NK-92 (cell line): Measurements from ENCODE around the gene ZFHX2.
A peak's percentile ranks its signal among the peaks of the same experiment; 100 is the strongest.

Experiments
- DNase-seq: peaks from one replicate; lab custom pipeline; 2025; ENCODE audit not compliant: unreplicated experiment; lab: John Stamatoyannopoulos, UW

The ZFHX2 gene

DNA sequence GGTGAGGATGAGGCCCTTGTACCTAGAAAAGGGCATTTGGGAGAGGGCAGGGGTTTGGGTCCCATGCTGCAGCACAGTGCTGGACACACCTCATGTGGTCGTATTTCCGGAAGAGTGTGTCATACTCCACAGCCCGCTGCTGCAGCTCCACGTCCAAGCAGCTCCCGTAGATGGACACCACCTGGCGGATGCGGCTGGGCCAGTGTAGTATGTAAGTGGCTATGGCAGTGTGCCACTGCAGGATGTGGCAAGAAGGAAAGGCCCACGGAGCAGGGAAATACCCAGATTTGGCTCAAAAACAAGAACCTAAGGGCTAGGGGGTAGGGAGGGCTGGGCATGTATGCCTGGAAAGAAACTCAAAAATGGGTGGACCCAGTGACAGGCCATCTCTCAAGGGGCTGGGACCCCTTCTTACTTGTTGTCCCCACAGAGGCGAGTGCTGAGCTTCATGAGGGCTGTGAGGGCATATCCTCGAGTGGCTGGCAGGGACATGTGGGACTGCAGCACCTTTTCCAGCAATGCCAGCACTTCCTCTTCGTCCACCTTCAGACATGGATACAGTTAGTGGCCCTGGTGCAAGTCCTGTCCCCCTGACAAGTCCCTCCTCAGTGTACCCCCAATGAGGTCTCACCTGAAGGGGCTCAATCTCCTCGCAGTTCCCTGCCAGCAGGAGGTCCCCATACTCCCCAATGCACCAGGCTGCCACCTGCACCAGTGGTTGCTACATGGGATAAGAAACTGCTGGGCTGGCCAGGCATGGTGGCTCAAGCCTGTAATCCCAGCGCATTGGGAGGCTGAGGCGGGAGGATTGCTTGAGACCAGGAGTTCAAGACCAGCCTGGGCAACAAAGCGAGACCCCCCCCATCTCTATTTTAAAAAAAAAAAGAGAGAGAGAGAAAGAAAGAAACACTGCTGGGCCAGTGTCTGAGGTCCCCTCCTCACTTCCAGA, 10.6 kb upstream of the ZFHX2 start:
- DNase-seq, result no peak

DNA sequence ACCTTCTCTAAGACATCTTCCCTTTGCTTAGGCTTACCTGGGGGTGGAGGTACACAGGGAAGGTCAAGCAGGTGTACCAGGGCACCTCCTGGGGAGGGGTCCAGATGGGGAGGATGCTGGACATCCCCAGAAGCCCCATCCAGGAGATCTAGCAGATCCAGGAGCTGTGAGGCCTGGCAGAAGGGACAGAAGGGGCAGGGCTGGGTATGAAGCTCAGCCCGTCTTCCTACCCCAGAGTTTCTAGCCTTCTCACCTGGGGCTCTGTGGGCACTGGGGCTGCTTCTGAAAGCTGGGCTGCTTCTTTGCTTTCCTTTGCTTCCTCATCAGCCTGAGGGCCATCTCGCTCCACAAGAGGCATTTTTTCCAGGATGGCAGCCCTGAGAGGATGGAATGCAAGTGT, 9.7 kb upstream of the ZFHX2 start:
- DNase-seq, result no peak

DNA sequence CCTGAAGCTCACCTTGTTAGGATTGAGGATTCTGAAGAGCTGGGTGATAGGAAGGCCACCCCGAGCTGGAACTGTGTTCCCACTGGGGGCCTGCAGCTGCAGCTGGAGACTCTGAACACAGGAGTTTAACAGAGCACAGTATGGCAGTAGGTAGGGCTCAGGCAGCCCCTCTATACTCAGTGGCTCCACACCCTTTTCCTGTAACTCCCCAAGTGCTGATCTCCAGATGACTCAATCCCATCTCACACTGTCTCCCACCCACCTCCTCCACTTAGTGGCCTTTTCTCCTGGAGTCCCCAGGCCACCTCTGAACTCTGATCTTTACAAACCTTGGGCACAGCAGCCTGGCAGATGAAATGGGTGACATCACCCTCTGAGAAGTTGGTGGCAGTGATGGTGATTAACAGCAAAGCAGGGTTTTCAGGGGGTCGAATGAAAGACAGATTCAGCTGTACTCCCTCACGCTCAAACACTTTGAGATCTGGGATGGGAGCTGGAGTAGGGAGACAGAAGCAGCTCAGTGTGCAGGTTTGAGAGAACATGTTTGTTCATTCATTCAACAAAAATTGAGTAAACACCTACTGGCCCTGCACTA, 8.5 kb upstream of the ZFHX2 start:
- DNase-seq, result no peak

DNA sequence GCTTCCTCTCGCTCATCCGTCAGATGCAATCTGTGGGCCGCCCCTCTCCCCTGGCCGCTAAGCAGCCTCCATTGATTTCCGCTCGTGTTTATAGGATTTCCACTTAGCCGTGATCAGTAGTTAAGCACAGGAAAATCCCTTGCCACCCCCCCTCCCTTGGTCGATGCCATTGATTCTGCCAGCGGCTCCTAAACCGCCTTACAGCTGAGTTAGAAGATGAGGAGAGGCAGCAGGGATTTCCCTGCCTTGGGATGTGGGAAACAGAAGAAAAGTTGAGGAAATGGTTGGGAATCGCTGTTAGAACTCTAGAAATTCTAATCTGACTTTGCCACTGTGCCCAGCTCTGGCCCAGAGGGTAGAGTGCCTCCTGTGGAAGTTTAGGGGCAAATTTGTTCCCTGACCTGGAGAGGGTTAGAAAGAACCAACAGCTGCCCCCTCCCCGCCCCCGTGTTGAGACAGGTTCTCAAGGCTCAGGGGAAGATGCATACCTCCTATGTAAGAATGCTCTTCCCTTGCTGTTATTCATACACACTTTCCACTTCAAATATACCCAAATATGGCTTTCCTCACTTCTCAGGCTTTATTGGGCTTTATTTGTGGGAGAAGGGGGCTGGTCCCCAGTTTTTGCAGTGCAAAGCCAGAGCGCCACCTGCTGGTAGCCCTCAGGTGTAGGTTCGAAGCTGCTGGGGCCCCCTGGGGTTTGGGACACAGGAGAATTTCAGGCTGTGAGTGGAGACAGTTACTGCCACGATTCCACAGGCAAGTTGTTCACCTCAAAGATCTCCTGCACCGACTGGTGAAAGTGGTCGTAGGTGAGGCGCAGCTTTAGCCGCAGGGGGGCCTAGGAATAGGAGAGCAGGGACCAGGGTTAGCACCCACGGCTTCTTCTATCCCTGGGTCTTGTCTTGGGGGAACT, 7.7 kb upstream of the ZFHX2 start:
- no peak for DNase-seq

DNA sequence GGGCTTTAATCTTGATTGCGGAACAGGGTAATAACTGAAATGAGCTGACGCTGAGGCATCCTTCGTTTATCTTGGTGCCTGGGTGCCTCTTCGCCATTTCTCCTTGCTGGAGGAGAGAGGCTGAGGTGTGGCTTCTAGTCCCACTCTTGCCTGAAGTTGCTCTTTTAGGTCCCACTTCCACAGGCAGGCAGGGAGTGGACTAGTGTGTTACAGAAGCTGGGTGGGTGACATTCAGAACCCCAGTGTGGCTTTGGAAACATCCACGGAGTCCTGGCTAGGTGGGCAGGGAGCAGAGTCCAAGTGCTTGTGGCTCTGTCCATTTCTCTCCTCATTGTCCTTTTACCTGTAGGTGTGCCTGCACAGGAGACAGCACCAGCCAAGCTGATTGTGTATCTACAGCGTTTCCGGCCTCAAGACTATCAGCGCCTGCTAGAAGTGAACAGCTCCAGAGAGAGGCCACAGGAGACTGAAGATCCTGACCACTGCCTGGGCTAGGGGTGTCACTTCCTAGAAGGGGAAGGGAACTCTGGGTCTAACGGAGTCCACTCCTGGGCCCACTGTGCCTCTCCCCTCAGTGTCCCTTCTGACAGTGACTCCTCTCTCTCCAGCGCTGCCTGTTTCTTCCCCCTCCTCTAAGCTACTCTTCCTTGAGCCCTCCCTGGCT, 6.9 kb upstream of the ZFHX2 start:
- no peak for DNase-seq

DNA sequence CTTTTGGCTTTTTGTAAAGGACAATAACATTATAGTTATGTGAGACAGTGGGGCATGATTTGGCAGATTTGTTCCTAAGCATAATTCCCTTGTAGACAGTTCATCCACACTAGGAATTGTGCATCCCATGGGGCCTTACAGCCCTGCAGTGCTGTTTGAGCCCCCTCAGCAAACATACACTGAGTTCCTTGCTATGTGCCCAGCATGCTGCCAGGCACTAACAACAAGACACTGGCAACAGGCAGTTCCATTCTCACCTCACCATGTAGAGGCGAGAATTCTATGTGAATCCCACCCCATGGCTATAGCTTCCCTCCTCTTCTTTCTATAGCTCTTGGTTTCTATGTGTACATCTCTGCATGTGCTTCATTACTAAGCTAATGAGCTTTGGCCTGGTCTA, 6.4 kb upstream of the ZFHX2 start:
- DNase-seq, result no peak

DNA sequence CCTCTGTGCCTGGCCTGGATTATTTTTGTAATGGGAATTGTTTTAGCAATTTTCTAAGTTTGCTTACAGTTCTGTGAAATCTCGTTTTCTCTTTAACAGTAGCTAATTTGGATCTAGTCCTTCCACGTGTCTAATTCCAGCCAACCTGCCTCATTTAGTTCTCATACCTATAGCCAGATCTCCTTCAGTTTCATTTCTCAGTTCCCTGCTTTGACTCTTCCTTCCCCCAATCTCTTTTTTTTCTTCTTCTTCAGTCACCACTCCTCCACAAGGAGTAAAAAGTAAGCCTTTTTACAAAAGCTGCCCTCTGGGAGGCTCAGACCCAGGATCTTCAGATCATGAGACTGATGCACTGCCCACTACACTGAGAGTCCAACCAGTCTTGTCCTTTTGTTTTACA, 6.0 kb upstream of the ZFHX2 start:
- DNase-seq, result no peak

DNA sequence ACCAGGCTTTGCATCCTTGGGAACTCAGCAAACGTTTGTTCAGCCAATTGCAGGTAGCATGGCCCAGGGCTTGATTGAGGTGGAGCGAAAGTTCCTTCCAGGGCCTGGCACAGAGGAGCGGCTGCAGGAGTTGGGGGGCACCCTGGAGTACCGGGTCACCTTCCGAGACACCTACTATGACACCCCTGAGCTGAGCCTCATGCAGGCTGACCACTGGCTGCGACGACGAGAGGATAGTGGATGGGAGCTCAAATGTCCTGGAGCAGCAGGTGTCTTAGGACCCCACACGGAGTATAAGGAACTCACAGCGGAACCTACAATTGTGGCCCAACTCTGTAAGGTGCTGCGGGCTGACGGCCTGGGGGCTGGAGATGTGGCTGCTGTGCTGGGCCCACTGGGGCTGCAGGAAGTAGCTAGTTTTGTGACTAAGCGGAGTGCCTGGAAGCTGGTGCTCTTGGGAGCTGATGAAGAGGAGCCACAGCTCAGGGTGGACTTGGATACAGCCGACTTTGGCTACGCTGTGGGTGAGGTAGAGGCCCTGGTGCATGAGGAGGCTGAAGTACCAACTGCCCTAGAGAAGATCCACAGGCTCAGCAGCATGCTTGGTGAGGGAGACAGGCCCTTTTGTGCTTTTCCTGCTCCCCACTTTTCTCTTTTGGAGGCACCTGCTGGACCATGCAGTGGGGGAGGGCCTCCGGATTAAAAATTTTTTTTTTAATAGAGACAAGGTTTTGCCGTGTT, 5.3 kb upstream of the ZFHX2 start:
- no peak for DNase-seq

DNA sequence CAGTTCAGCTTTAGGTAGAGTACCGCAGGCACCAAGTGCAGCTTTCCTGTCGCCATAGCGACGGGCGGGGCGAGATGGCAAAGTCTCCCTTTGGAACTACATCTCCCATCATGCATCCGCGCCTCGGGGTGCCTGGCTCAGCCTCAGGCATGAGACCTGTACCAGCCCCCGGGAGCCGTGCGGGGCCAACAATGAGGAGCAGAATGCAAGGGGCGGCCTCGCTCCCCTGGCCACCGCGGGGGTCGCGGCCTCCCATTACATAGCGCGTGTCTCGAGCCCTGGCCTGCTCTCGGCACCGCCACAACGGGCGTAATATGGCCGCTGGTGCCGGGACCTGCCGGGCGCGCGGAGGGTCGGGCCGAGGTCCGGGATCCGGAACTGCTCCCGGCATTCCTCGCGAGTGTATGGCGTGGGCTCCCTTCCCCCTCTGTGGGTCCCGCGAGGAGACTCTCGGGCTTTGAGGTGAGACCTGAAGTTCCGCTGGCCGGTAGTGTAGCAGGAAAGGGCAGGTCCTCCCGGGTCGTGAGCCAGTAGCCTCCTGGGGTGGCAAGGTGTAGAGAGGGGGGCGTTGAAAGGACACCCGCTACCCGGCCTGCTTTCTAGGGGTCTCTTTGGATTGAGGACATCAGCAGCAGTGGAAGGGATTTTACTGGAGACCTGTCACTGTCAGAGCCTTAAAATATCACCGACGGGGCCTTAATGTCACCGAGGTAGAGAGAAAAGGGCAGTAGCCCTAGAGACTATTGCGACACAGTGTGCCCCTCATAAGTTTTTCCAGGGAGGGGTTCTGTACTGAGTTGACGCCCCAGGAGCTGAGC, 4.5 kb upstream of the ZFHX2 start, which contains the start of gene THTPA:
TSS of gene THTPA (plus strand) at position 390 of the 818 bp plus-strand sequence. CDS start 487 bp downstream, outside the sequence.
- DNase-seq, result peak; percentile 56

DNA sequence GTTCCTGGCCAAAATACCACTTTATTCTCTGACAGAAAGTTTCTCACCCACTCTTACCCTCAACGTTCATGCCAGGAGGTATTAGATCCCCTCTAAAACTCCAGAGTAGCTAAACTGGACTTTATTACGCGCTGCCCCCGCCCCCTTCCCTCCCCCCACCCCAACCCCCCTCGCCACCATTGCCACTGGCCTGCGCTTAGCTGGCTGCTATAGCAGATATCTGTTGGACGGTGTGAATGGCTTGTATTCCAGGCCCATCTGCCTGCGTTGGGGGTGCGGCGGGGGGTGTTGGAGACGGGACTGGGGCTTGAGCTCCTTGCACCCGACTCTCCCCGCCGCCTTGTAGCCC, 3.9 kb upstream of the ZFHX2 start:
- no peak for DNase-seq

DNA sequence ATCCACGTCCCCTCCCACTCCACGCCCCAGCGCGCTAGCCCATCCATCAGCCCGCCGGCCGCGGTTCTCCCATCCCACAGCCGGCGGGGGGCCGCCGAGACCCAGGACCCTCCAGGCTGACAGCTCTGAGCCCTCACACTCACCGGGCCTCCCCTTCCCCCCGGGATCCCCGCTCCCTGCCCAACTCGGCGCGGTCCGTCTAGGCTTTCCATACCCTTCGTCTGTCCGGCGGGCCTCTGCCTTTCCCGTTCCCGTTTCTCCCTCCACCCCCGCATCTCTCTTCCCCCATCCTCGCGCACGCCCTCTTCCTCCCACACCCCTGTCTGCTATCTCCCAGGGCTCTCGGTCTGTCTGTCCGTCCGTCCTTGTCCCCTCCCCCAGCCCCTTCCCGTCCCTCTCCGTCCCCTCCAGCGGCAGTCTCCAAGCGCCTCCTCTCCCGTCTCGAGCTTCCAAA, 726 bp downstream of the ZFHX2 start:
- no peak for DNase-seq

DNA sequence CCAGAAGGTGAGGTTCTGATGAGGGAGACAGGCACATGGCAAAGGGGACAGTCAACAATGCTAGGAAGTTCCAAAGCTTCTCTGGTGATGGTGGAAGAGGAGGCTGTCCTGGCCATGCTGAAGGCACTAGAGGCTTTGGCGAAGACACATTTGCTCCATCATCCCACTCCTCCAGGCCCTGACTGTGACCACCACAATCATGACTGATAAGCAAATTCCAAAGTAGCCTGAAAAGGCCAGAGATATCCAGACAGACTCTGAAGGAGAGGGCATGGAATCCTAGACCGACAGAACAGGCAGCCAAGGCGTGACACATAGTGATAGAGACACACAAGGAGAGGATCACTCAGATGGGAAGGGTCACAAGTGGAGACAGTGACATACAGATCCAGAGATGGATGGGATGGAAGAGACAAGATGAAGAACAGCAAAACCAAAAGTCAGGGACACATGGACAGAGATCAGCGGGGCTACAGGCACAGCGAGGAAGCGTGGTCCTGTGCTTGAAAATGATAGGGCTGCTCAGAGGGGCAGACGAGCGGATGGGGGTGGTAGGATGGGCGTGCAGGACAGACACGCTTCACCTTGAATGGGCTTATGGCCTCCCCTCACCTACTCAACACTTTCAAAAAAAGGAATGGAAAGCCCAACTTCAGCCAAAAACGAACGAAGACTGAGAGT, 1.3 kb downstream of the ZFHX2 start:
- DNase-seq, result no peak

DNA sequence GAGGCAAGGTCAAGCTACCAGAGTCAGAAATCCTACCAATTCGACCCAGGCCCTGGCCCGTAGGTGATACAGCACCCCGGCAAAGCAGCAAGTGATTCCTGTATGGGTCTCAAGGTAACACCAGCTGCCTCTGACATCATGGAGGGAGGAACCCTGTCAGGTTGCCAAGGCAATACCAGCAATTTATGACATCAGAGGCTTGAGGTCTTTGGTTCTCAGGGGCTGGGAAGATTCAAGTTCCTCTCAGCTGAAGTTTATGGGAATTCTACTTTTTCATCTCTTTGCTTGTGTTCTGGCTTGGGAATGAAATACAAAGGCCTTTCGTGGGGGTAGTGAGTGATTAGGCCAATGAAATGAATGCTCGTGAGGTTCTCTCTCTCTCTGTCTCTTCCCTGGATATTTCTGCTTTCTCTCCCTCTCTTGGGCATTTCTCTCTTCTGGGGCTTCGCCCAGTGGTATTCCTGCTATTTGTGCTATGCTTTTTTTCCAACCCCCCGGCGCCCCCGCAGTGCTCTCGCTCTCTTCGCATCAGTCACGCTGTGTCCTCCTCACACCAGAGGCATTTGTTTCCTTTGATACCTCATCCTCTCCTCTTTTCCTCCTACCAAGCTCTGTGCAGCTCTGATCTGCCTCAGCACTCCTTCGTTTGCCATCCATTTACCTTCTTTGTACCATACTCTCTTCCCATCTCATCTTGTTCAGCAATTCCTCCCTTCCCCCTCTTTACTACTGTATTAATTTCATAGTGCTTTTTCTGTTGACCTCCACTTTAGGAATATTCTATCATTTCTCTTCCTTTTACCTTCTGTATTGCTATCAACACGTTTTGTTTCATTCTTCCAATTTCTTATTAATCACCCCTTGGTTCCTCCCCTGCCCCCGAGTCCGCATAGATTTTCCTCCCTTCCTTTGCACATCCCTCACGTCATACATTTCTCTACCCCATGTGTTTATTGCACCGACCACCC, 2.9 kb downstream of the ZFHX2 start:
- DNase-seq, result no peak

DNA sequence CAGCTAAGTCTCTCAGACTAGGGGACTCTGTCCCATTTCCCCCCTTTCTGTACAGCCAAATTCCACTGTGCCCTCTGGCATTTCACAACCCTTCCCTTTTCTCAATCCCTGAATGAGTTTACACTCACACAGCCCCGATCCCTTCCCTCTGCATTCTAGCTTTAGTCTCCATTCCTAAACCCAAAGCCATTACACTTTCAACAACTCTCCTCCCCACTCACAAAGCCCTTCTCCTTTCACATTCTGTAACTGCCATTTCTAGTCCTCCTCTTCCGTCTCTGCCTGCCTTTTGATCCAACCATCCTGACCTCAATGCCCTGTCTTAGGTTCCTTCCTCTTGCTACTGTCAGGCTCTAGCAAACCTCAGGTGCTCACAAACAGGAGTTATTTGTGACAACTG, 3.6 kb downstream of the ZFHX2 start:
- DNase-seq, result no peak

DNA sequence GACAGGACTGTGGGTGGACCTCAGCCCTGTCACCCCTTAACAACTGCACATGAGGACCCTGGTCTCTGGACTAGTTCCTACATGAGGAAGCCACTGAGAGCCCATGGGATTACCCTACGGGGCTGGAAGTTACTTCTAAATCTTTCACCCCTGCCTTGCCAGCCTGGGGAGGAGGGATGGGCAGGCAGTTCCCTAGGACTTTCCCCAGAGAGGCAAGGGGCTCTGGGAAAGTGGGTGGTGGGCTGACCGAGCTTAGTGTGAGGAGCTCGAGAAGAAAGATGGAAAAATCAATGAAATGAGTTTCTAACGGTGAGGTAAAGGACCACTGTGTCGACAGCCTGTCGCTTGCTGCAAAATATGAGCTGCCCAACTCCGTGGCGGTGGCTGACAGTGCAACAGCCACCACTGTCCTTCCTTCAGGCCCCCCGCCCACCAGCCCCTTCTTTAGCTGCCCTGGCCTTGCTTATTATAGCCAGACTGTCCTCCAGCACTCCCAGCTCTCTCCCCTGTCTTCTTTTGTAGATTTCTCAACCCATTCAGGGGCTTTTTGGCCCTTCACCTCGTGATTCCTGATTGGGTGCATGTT, 5.0 kb downstream of the ZFHX2 start:
- DNase-seq, result no peak

DNA sequence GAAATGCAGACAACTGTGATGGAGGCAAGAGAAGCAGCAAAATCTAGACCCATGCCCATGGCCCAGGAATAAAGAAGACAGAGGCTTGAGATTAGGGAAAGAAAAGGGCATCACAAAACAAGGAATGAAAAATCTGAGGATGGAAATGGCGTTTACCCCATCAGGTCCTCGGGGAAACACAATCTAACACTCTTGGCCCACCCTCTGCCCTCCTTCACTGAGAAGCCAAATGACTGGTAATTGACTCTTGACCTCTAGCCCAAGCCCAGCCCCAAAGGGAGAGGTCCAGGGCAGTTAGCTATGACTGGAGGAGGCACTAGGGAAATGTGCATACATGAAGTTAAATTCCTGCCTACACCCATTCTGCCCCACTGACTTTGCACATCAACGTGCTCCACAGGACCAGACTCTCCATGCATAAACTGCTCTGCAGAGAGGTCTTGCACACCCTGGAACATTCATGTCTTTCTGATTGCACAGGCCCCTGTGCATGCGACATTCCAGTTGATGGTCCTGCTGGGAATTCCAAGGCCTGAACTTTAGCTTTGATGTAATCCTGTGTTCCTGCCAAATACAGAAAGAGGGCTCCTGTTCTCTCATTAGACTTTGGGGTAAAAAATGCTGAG, 5.7 kb downstream of the ZFHX2 start:
- DNase-seq, result no peak
